Measurements from ENCODE around the gene MINDY4B.

DNA sequence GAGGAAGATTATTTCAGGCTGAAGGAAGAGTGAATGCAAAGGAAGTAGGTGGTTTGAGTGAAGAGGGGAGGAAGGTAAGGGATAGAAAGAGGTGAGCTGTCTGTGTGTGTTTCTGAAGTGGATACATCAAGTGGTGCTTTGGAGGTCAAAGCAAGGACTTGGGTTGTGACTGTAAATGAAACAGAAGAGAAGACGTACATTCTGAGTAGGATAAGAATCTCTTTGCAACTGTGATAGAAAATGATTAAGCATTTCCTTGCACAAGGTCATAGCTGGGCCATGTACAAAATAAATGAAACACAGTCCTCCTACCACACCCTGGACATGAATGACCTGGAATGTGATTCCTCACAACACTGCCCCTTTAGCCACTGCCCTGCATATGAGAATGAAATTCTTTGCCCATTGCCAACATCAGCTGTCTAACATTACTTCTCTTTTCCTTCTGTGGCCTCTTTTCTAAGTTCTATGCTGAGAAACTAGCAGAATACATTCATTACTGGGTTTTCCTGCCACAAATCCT, 28.3 kb upstream of the MINDY4B start:
- TF ChIP-seq, protein P1, sequence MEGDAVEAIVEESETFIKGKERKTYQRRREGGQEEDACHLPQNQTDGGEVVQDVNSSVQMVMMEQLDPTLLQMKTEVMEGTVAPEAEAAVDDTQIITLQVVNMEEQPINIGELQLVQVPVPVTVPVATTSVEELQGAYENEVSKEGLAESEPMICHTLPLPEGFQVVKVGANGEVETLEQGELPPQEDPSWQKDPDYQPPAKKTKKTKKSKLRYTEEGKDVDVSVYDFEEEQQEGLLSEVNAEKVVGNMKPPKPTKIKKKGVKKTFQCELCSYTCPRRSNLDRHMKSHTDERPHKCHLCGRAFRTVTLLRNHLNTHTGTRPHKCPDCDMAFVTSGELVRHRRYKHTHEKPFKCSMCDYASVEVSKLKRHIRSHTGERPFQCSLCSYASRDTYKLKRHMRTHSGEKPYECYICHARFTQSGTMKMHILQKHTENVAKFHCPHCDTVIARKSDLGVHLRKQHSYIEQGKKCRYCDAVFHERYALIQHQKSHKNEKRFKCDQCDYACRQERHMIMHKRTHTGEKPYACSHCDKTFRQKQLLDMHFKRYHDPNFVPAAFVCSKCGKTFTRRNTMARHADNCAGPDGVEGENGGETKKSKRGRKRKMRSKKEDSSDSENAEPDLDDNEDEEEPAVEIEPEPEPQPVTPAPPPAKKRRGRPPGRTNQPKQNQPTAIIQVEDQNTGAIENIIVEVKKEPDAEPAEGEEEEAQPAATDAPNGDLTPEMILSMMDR (optimal IDR thresholded peaks at IDR 0.05 in 1 of 3, IDR thresholded peaks at IDR 0.05 in 1 of 3, conservative IDR thresholded peaks at IDR 0.05 in 1 of 3; ENCODE audit: extremely low read depth in 1 of 3, insufficient read depth in 2 of 3, low read length in 3 of 3) = no peak
- TF ChIP-seq EZH2 (IDR thresholded peaks at IDR 0.05; ENCODE audit: low read length) = no peak
